Fibroblast of lung (primary cell): ENCODE data around the gene FLT3. TPM values are rescaled to one million over a fixed set of nuclear protein-coding genes. Genes with fewer than 3 reads are reported as not detected.

Experiments used
- DNase-seq, 2 donors: peaks; one replicate each; pipeline versions ENCODE4 v3.0.0 to v3.0.0-alpha.2; 2010; ENCODE audit warnings: low read depth in 2 of 2
- H2AFZ ChIP-seq: 2 replicates; pipeline ENCODE4 v1.5.1; 2012; ENCODE audit warnings: low read length, control low read depth, inconsistent platforms
- H3K27ac ChIP-seq: 2 replicates; pipeline ENCODE4 v1.5.1; 2011; ENCODE audit warnings: low read length, control low read depth; ENCODE audit not compliant: insufficient read depth
- H3K27me3 ChIP-seq: 2 replicates; pipeline ENCODE4 v1.5.1; 2011; ENCODE audit warnings: mild to moderate bottlenecking, low read length; ENCODE audit not compliant: control insufficient read depth, insufficient read depth
- H3K36me3 ChIP-seq: 2 replicates; pipeline ENCODE4 v1.5.1; 2011; ENCODE audit warnings: low read length; ENCODE audit not compliant: control insufficient read depth, insufficient read depth
- H3K4me1 ChIP-seq: 2 replicates; pipeline ENCODE4 v1.5.1; 2011; ENCODE audit warnings: low read length; ENCODE audit not compliant: control insufficient read depth, insufficient read depth; ENCODE audit errors: extremely low read depth
- H3K4me2 ChIP-seq: 2 replicates; pipeline ENCODE4 v1.5.1; 2011; ENCODE audit warnings: low read length, control low read depth; ENCODE audit not compliant: insufficient read depth; ENCODE audit errors: extremely low read depth
- H3K4me3 ChIP-seq, 4 experiments: fragments of 200-600 bp in 1 of 4; sonication (generic) in 1 of 4; replicated peaks in 1 of 4; 2 replicates each; pipeline ENCODE4 v1.5.1; 2011 to 2016; ENCODE audit warnings: low read length in 4 of 4, low read depth in 3 of 4, mild to moderate bottlenecking in 3 of 4, control low read depth in 2 of 4, inconsistent platforms in 1 of 4, mixed read lengths in 1 of 4; ENCODE audit not compliant: insufficient read depth in 1 of 4; ENCODE audit errors: control extremely low read depth in 1 of 4
- H3K79me2 ChIP-seq: 2 replicates; pipeline ENCODE4 v1.5.1; 2012; ENCODE audit warnings: mild to moderate bottlenecking, low read length, inconsistent platforms; ENCODE audit not compliant: control insufficient read depth, insufficient read depth
- H3K9ac ChIP-seq: 2 replicates; pipeline ENCODE4 v1.5.1; 2011; ENCODE audit warnings: mild to moderate bottlenecking, low read length, control low read depth; ENCODE audit not compliant: insufficient read depth
- H3K9me3 ChIP-seq: 2 replicates; pipeline ENCODE4 v1.5.1; 2012; ENCODE audit warnings: low read depth, low read length; ENCODE audit not compliant: control insufficient read depth, insufficient read depth
- H4K20me1 ChIP-seq: 2 replicates; pipeline ENCODE4 v1.5.1; 2011; ENCODE audit warnings: low read length; ENCODE audit not compliant: control insufficient read depth, insufficient read depth; ENCODE audit errors: extremely low read depth
- EZH2 ChIP-seq: IDR thresholded peaks from 2 replicates; pipeline ENCODE4 v1.5.1; 2012; ENCODE audit warnings: low read length, control low read depth, mild to moderate bottlenecking; ENCODE audit errors: missing control alignments
- polyA plus RNA-seq, 2 donors: library from polyadenylated mRNA; depleted of rRNA in 1 of 2; stranded (reverse) in 1 of 2; unstranded in 1 of 2; fragments of >200 nt; gene quantifications; 2 replicates each; pipeline ENCODE4 v1.2.1, GENCODE V29; 2011 to 2012; ENCODE audit warnings: missing spikeins in 1 of 2
- total RNA-seq: library from RNA; depleted of rRNA; stranded (reverse); fragments of >200 nt; gene quantifications from 2 replicates; pipeline ENCODE4 v1.2.1, GENCODE V29; 2014
- TF ChIP-seq, protein P1 (sequence below), 2 donors: IDR thresholded peaks in 1 of 2; conservative IDR thresholded peaks in 1 of 2; 1 replicate in 1 of 2; 2 replicates in 1 of 2; pipeline ENCODE4 v1.5.1; 2011 to 2012; ENCODE audit warnings: low read length in 2 of 2, control low read depth in 1 of 2, inconsistent platforms in 1 of 2, low read depth in 1 of 2, mild to moderate bottlenecking in 1 of 2

The FLT3 gene
- total and polyA plus RNA-seq, 2 donors (not counting 1 experiment from before 2014, with no cell fraction given) = not detected

DNA sequence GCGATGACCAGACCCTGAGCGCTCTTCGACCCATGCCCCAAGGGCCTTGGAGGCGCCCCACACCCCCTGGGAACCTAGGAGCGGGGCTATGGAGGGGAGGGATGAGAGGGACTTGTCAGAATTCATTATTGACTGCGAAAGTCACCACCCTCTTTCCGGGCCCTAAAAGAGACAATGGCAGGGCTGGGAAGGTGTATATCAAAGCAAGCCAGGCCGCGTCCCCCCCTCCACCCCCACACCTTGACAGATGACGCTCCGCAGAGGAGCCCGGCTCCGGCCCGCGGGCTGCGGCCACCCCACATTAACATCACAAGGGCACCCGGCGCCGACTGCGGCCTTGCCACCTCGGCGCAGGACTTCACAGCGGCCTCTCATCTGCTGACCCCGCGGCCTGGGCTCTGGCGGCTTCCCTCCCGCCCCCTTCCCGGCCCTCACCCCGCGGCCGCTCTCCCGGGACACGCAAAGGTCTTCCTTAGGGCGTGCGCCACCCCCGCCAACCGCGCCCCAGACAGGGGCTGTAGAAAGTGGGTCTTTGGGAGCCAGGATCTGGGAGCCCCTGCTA, 133.7 kb downstream of the FLT3 start:
- H3K4me3 ChIP-seq = no peak overlapping the region
- H3K27ac ChIP-seq = no peak overlapping the region
- no peak overlapping the region for H3K9ac ChIP-seq
- H3K4me2 ChIP-seq = no peak overlapping the region
- H3K4me1 ChIP-seq = no peaks in the 10 kb centered on the region
- H4K20me1 ChIP-seq = no peaks in the 10 kb centered on the region
- H3K27me3 ChIP-seq = peaks cover 68% of the 10 kb centered on the region
- H3K79me2 ChIP-seq = no peaks in the 10 kb centered on the region
- H2AFZ ChIP-seq = no peak overlapping the region
- TF ChIP-seq, protein P1, sequence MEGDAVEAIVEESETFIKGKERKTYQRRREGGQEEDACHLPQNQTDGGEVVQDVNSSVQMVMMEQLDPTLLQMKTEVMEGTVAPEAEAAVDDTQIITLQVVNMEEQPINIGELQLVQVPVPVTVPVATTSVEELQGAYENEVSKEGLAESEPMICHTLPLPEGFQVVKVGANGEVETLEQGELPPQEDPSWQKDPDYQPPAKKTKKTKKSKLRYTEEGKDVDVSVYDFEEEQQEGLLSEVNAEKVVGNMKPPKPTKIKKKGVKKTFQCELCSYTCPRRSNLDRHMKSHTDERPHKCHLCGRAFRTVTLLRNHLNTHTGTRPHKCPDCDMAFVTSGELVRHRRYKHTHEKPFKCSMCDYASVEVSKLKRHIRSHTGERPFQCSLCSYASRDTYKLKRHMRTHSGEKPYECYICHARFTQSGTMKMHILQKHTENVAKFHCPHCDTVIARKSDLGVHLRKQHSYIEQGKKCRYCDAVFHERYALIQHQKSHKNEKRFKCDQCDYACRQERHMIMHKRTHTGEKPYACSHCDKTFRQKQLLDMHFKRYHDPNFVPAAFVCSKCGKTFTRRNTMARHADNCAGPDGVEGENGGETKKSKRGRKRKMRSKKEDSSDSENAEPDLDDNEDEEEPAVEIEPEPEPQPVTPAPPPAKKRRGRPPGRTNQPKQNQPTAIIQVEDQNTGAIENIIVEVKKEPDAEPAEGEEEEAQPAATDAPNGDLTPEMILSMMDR (conservative IDR thresholded peaks at IDR 0.05 in 1 of 2, IDR thresholded peaks at IDR 0.05 in 1 of 2; ENCODE audit: low read depth in 1 of 2, low read length in 2 of 2) = no peak
- TF ChIP-seq EZH2 = peak; percentile 14
- DNase-seq = no peak
- no peaks in the 10 kb centered on the region for H3K9me3 ChIP-seq
- H3K36me3 ChIP-seq = no peaks in the 10 kb centered on the region

GRCh38 chr13:27965740-27966640, 134.4 kb downstream of the FLT3 start:
- no peaks in the 10 kb centered on the region for H4K20me1 ChIP-seq
- no peaks in the 10 kb centered on the region for H3K36me3 ChIP-seq
- no peak overlapping the region for H2AFZ ChIP-seq
- H3K4me1 ChIP-seq = no peaks in the 10 kb centered on the region
- no peak overlapping the region for H3K9ac ChIP-seq
- TF ChIP-seq EZH2 = peak; percentile 90
- TF ChIP-seq, protein P1 (conservative IDR thresholded peaks at IDR 0.05 in 1 of 2, IDR thresholded peaks at IDR 0.05 in 1 of 2; ENCODE audit: low read depth in 1 of 2, low read length in 2 of 2) = no peak
- no peaks in the 10 kb centered on the region for H3K9me3 ChIP-seq
- no peak for DNase-seq
- no peak overlapping the region for H3K27ac ChIP-seq
- H3K4me2 ChIP-seq = no peak overlapping the region
- H3K27me3 ChIP-seq = peaks cover 69% of the 10 kb centered on the region
- no peaks in the 10 kb centered on the region for H3K79me2 ChIP-seq
- H3K4me3 ChIP-seq = no peak overlapping the region

DNA sequence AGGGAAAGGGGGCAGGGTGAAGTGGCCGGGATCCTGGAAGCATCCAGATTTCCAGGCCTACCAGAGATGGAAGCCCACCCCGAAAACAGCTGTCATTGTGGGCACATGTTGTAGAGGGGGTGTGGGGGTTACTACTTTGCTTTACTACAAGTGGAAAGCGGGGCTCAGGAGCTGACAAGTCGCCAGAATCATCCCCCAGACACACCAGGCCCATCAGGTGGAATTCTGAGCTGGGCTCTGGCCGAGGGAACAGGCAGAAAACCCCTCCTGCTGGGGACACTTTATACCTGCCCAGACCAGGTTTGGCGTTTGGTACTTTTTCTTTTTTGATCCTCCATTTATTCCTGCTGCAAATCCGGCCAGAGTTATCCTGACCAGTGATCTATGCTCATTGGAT, 135.0 kb downstream of the FLT3 start:
- TF ChIP-seq EZH2 = no peak
- TF ChIP-seq, protein P1 (conservative IDR thresholded peaks at IDR 0.05 in 1 of 2, IDR thresholded peaks at IDR 0.05 in 1 of 2; ENCODE audit: low read depth in 1 of 2, low read length in 2 of 2) = no peak
- DNase-seq = no peak
- Histone ChIP-seq H3K79me2 (no peaks in the 10 kb centered on the region), H2AFZ (no peak overlapping the region), H3K9ac (no peak overlapping the region), H3K4me1 (no peaks in the 10 kb centered on the region), H3K4me2 (no peak overlapping the region), H4K20me1 (no peaks in the 10 kb centered on the region), H3K36me3 (no peaks in the 10 kb centered on the region), H3K4me3 (no peak overlapping the region), H3K27ac (no peak overlapping the region), H3K9me3 (no peaks in the 10 kb centered on the region), H3K27me3 (peaks cover 68% of the 10 kb centered on the region)
